Stimulated activated CD8-positive, alpha-beta memory T cell treated with anti-CD3 and anti-CD28 coated beads, Interleukin-4, amount 100 ng/mL, for 1 hour (primary cell): ENCODE data around the gene VSX1.
A peak's percentile ranks its signal among the peaks of the same experiment; 100 is the strongest.

ENCODE experiments used
- DNase-seq, 2 donors: peaks; one replicate each; pipeline ENCODE4 v3.0.0-alpha.2; 2020; ENCODE audit warnings: low read depth in 2 of 2, low spot score in 1 of 2

VSX1 gene

GRCh38 chr20:25065625-25066338 lies 16.2 kb downstream of the VSX1 start:
- peak in 1 of 2 donors; percentile 41 for DNase-seq

GRCh38 chr20:25065072-25065624 lies 16.8 kb downstream of the VSX1 start:
- no peak for DNase-seq

GRCh38 chr20:25064561-25065071 lies 17.3 kb downstream of the VSX1 start:
- no peak for DNase-seq

GRCh38 chr20:25063981-25064380 lies 18.0 kb downstream of the VSX1 start:
- DNase-seq: no peak

- DNase-seq: no peak
Observed at GRCh38 chr20:25063546-25063945, 18.4 kb downstream of the VSX1 start.

GRCh38 chr20:25062841-25063240 lies 19.1 kb downstream of the VSX1 start:
- DNase-seq: no peak

GRCh38 chr20:25061821-25062530 lies 20.0 kb downstream of the VSX1 start:
- DNase-seq: no peak

GRCh38 chr20:25061103-25061799 lies 20.7 kb downstream of the VSX1 start:
- DNase-seq: no peak

GRCh38 chr20:25059866-25060465 lies 22.0 kb downstream of the VSX1 start:
- no peak for DNase-seq

GRCh38 chr20:25058847-25059810 lies 22.8 kb downstream of the VSX1 start:
- DNase-seq: no peak

GRCh38 chr20:25058051-25058846 lies 23.7 kb downstream of the VSX1 start, which contains the start of gene ACSS1:
TSS of gene ACSS1 (minus strand) at chr20:25058139. CDS start at chr20:25058102, 37 bp downstream.
- DNase-seq: peak in 1 of 2 donors; percentile 47

GRCh38 chr20:25057234-25058050 lies 24.5 kb downstream of the VSX1 start:
- peak in 1 of 2 donors; percentile 55 for DNase-seq

GRCh38 chr20:25056690-25057233 lies 25.2 kb downstream of the VSX1 start:
- DNase-seq: no peak

GRCh38 chr20:25055711-25056495 lies 26.0 kb downstream of the VSX1 start:
- DNase-seq: no peak

- DNase-seq: no peak
Observed at GRCh38 chr20:25054995-25055629, 26.8 kb downstream of the VSX1 start.

- no peak for DNase-seq
Observed at GRCh38 chr20:25054096-25054820, 27.7 kb downstream of the VSX1 start.
